PC-9 (cell line): ENCODE data around the gene HIRA.
"Not testable (repeated sequence)": the region's sequence is repeated elsewhere in the genome, so short reads cannot be mapped to it uniquely, and the experiment has no call there.

Experiments used
- EZH2 ChIP-seq: fragments of 200-600 bp; sonication (generic); IDR thresholded peaks from 2 replicates; pipeline ENCODE4 v1.8.0; 2017; ENCODE audit warnings: antibody characterized with exemption, low read depth
- TF ChIP-seq, protein P1 (sequence below): fragments of 200-600 bp; sonication (generic); conservative IDR thresholded peaks from 2 replicates; pipeline ENCODE4 v1.6.1; 2017; ENCODE audit warnings: mixed run types, antibody characterized with exemption, mild to moderate bottlenecking, moderate library complexity

GRCh38 chr22:19330205-19330604, 101.3 kb downstream of the HIRA start:
- TF ChIP-seq, protein P1, sequence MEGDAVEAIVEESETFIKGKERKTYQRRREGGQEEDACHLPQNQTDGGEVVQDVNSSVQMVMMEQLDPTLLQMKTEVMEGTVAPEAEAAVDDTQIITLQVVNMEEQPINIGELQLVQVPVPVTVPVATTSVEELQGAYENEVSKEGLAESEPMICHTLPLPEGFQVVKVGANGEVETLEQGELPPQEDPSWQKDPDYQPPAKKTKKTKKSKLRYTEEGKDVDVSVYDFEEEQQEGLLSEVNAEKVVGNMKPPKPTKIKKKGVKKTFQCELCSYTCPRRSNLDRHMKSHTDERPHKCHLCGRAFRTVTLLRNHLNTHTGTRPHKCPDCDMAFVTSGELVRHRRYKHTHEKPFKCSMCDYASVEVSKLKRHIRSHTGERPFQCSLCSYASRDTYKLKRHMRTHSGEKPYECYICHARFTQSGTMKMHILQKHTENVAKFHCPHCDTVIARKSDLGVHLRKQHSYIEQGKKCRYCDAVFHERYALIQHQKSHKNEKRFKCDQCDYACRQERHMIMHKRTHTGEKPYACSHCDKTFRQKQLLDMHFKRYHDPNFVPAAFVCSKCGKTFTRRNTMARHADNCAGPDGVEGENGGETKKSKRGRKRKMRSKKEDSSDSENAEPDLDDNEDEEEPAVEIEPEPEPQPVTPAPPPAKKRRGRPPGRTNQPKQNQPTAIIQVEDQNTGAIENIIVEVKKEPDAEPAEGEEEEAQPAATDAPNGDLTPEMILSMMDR: not testable (repeated sequence)
- TF ChIP-seq EZH2: not testable (repeated sequence)
